ENCODE results near the gene ERC1. TPM values are rescaled to one million over a fixed set of nuclear protein-coding genes. Genes with fewer than 3 reads are reported as not detected.
"Not testable (repeated sequence)": the region's sequence is repeated elsewhere in the genome, so short reads cannot be mapped to it uniquely, and the experiment has no call there.

The ERC1 gene
- total and polyA plus RNA-seq, 7 donors: 5.4 to 97.8 (median 34.6) TPM

GRCh38 chr12:1310653-1311052 lies 319.6 kb downstream of the ERC1 start:
- TF ChIP-seq POLR2A (IDR thresholded peaks at IDR 0.05) (no peak), POLR2AphosphoS5 (IDR thresholded peaks at IDR 0.05) (peak in 1 of 4 donors; percentile 19)
- Histone ChIP-seq H3K27ac (no peak overlapping the region), H3K27me3 (no peaks in the 10 kb centered on the region), H3K9me3 (no peaks in the 10 kb centered on the region), H3K4me3 (no peak overlapping the region), H3K36me3 (peaks cover 0 to 16% (median 3%) of the 10 kb centered on the region in 4 donors), H3K4me1 (peaks cover 0 to 16% (median 8%) of the 10 kb centered on the region in 4 donors)
- WGBS, 2 donors: 80 to 93% methylated on average over 4 of the region's 4 CpGs
- no peak for DNase-seq
- intact Hi-C loops (cut with DNase I): no loop called here

GRCh38 chr12:1311145-1311544 lies 320.1 kb downstream of the ERC1 start:
- no peak for DNase-seq
- intact Hi-C loops (cut with DNase I): no loop called here
- H3K4me1 ChIP-seq: peaks cover 0 to 13% (median 6%) of the 10 kb centered on the region in 4 donors
- WGBS, 2 donors: 68 to 86% methylated on average over 1 of the region's 1 CpG
- TF ChIP-seq CTCF (IDR thresholded peaks at IDR 0.05) (no peak), POLR2A (IDR thresholded peaks at IDR 0.05) (no peak), POLR2AphosphoS5 (IDR thresholded peaks at IDR 0.05) (no peak), EP300 (IDR thresholded peaks at IDR 0.05) (no peak)
- no peaks in the 10 kb centered on the region for H3K27me3 ChIP-seq
- H3K36me3 ChIP-seq: peaks cover 0 to 16% (median 3%) of the 10 kb centered on the region in 4 donors
- no peak overlapping the region for H3K27ac ChIP-seq
- H3K4me3 ChIP-seq: no peak overlapping the region
- no peaks in the 10 kb centered on the region for H3K9me3 ChIP-seq

GRCh38 chr12:1313906-1314305 lies 322.9 kb downstream of the ERC1 start:
- Histone ChIP-seq H3K36me3 (peaks cover 0 to 16% (median 3%) of the 10 kb centered on the region in 4 donors), H3K4me1 (peaks cover 0 to 22% (median 14%) of the 10 kb centered on the region in 4 donors), H3K9me3 (no peaks in the 10 kb centered on the region), H3K27me3 (no peaks in the 10 kb centered on the region), H3K27ac (no peak overlapping the region), H3K4me3 (no peak overlapping the region)
- no peak for TF ChIP-seq POLR2AphosphoS5 (IDR thresholded peaks at IDR 0.05)
- TF ChIP-seq CTCF (IDR thresholded peaks at IDR 0.05): no peak
- TF ChIP-seq POLR2A (IDR thresholded peaks at IDR 0.05): no peak
- TF ChIP-seq EP300 (IDR thresholded peaks at IDR 0.05): no peak
- WGBS, 2 donors: 98% methylated on average over 2 of the region's 2 CpGs
- no peak for DNase-seq
- intact Hi-C loops (cut with DNase I): no loop called here

GRCh38 chr12:1314523-1314922 lies 323.5 kb downstream of the ERC1 start:
- H3K36me3 ChIP-seq: peaks cover 0 to 16% (median 3%) of the 10 kb centered on the region in 4 donors
- WGBS, 2 donors: 95 to 100% methylated on average over 1 of the region's 1 CpG
- intact Hi-C loops (cut with DNase I): no loop called here
- H3K9me3 ChIP-seq: no peaks in the 10 kb centered on the region
- H3K27ac ChIP-seq: no peak overlapping the region
- peaks cover 0 to 28% (median 17%) of the 10 kb centered on the region in 4 donors for H3K4me1 ChIP-seq
- TF ChIP-seq POLR2AphosphoS5 (IDR thresholded peaks at IDR 0.05) (no peak), POLR2A (IDR thresholded peaks at IDR 0.05) (no peak), EP300 (IDR thresholded peaks at IDR 0.05) (no peak), CTCF (IDR thresholded peaks at IDR 0.05) (no peak)
- no peak overlapping the region for H3K4me3 ChIP-seq
- DNase-seq: no peak
- no peaks in the 10 kb centered on the region for H3K27me3 ChIP-seq

GRCh38 chr12:1316991-1317390 lies 326.0 kb downstream of the ERC1 start:
- H3K4me3 ChIP-seq; DNase-seq; intact Hi-C loops (cut with DNase I): not testable (repeated sequence)

More at GRCh38 chr12:1316991-1317390, 326.0 kb downstream of the ERC1 start:
- whole genome bisulfite sequencing, 2 donors: 97 to 99% methylated on average over 5 of the region's 5 CpGs
- H3K4me1 ChIP-seq: peaks cover 0 to 23% (median 15%) of the 10 kb centered on the region in 4 donors
- not testable (repeated sequence) for H3K27me3 ChIP-seq, H3K27ac ChIP-seq, H3K9me3 ChIP-seq
- H3K36me3 ChIP-seq: peaks cover 0 to 16% (median 3%) of the 10 kb centered on the region in 4 donors
